Activated CD4-positive, alpha-beta T cell treated with anti-CD3 and anti-CD28 coated beads for 1 hour (primary cell): ENCODE measurements around the gene EML4.
"Not testable (repeated sequence)": the region's sequence is repeated elsewhere in the genome, so short reads cannot be mapped to it uniquely, and the experiment has no call there.

Experiments
- DNase-seq: peaks from one replicate; pipeline ENCODE4 v3.0.0-alpha.2; 2020

EML4 gene

GRCh38 chr2:42364658-42365057, 195.5 kb downstream of the EML4 start:
- no peak for DNase-seq

DNA sequence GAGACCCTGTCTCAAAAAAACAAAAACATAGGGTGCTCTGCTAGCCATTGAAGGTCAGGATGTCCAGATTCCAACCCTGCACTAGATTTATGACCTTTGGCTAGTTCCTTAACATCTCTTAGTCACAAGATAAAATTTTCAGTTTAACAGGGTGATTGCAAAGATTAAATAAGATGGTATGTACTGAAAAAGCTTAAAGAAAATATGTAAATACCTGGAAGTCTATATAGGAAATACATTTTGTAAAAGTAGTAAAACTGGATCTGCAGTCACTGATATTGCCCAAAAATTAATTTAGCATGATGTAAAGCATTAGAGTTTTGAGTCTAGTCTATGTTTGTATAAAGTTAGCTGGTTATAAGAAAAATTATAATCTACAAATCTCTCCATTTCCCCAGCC, 197.3 kb downstream of the EML4 start:
- no peak for DNase-seq

DNA sequence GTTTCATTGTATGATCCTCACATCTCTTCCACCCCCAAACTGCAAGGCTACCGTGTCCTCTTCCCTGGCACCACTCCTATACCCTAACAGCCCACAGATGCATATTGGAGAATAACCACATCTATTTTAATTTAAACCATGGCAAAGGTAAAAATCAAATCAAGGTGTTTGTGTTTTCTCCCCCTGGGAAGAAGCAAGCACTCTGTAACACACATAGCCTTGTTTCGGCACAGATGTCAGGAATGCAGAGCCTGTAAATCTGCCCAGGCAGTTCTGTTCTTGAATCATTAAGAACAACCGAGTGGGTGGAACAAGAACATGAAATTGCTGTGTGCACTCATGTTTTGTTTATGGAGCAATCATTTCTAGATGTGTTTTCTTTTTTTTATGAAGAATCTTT, 198.7 kb downstream of the EML4 start:
- DNase-seq = no peak

DNA sequence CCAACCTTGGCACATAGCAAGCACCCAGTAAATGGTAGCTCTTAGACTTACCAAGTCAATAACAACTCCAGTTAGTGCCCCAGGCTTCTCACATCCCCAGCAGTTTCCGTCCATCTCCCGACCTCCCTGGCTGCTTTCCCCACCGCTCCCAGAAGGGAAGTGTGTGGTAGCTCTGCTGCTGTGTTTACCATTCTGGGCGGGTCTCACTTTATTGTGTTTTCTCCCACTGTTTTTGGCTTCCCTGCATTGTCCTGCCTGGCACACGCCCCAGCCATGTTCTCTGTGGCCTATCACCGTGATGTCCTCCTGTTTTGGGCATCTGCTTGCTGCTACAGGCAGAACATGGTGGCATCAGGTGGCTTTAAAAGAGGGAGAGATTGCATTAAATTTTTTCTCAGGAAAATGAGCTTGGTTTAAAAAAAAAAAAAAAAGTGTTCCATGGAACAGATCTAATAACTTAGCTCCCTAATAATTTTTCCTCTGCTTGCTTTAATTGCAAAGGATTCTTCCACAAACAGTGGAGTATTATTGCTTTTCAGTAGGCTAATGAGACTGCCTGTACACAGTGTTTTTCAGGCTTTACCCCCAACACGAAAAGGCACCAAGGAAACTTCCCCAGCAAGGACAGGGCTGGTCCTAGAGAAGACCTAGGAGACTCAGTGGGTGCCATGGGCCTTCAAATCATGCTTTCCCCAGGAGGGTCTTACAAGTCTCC, 199.8 kb downstream of the EML4 start:
- DNase-seq = no peak

DNA sequence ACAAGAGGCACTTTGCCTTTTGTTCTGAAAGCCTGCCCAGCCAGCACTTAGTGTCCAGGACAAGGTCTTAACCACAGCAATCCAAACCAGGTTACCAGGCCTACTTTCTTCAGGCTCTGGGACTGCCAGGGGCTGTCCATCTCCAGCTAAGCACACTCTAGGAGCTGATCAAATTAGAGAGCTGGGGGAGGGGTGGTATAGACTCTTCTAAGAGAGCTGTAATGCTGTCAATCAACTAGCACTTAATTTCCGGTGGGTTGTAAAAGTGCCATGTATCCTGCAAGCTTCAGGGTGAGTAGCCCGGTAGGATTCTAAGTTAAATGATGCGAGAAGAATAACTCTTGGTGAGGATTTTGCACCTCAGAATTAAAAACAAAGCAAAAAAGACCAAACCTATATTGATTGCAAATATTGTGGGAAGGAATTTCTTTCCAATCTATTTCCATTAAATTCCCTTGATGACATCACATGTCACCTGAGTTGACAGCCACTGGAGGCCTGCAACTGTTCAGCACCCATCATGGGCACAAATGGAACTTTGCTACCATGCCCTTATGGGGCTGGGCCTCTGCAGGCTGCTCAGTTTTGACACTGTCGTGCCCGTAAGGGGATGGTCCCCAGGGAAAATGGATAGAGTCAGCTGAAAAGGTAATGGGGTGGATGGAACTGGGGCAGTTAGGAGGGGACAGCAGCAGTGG, 200.5 kb downstream of the EML4 start:
- DNase-seq = no peak

DNA sequence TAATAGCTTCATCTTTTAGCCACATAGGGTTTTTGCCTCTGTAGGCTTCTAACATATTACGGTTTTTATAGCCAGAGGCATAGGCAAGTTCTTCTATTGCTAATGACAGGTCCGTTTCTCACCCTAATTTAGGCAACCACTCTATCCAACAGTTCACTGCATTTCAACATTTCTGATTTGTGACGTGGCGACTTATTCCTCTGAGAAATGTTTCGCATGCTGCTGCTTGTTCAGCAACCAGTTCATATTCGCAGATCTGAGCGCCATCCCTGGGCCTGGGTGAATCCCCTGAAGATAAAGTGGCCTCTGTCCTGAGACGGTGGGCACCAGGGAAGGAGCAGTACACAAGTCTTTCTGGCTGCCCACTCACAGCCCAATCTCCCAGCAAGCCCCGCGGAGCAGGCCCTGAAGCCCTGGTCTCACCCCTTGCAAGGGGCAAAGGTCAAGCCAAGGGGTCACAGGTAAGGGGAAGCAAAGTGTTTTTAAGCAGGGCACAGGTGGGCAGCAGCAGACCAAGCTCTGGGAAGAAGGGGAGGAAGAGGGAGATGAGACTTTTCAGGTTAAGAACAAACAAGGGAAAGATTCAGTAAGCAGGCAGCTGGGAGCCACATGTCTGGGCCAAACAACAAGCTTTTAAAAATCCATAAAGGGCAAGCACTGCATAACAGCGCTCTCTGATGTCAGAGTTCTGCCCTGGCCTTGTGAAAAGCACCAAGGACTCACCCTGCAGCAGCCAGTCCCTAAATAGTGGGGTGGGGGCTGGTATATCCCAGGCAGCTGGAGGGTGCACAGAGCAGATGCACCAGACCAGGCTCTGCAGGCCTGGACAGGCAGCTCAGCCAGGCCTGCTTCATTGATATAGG, 202.7 kb downstream of the EML4 start:
- DNase-seq = no peak

DNA sequence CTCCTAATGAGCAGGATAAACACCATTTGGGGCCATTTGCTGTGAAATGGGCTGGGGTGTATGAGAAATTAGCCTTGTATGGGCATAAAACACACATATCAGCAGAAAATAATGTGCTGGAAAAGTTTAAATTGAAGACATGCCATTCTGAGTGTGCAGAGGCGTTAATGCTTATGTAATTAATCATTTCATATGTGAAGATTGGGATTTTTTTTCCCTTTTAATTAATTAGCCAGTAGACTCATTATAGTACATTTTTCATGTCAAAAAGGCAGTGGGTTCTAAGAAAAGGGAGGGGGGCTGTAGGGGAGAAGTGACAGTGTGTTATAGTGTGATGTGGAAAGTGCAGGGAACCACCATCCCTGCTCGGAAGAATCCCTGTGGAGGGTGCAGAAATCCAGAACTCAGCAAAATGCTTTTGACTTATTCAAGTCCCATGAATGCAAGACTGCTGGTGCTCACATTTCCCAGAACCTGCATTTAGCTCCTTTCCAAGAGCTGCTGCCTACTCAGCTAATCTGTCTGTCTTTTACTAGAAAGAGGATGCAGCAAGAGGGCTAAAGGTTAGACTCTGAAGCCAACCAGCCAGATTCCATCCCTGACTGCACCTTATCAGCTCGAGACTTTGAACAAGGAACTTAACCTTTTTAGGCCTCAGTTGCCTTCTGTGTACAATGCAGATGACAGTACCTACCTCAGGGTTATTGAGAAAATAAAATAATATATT, 203.5 kb downstream of the EML4 start:
- DNase-seq = no peak

DNA sequence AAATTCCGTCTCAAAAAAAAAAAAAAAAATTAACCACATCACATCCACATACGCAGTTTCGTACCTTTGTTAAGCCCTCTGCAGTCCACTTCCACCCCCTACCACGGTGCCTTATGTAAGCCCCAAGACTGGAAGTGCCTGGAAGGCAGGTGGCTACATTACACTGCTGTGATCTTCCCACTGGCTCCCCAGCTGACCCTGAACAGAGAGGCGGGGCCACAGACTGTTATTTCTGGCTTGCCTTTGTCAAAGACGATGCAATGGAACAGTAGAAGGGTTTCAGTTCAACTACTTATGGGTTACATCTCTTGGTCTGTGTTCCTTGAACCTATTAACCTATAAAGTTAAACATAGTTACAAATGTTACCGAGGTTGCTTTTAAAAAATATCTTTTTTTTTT, 207.6 kb downstream of the EML4 start:
- no peak for DNase-seq

DNA sequence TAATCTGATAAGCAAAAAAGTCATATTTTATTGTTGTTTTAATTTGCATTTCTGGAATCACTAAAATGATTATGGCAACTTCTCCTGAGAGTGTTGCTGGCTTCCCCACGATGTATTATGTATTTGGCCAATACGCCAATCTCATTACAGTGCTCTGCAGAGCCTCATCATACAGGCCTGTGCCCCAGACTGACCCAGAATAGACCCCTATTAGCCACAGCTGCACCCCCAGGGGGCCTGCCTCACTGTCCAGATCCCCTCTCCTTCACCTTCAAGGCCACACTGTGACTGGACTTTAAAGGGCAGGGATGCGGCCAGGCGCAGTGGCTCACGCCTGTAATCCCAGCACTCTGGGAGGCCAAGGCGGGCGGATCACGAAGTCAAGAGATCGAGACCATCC, 209.3 kb downstream of the EML4 start:
- DNase-seq = no peak

- not testable (repeated sequence) for DNase-seq
Measured at GRCh38 chr2:42380026-42380425, 210.9 kb downstream of the EML4 start.

DNA sequence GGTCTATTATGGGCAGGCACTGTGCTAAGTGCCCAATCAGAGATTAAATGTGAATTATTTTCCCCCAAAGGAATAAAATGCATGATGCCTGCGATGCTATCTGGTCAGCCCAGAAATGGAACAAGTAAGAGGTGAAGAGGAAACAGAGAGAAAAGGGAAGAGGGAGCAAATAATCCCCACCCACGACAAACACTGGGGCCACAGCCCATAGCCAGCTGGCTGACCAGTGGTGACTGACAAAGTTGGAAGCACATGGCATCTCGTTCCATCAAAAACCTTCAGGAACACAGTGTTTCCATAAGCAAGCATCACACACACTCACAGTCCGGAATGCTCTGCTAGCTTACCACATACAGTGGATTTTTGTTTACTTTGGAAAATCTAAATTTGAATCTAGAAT, 213.0 kb downstream of the EML4 start:
- DNase-seq = no peak
